NCI-H1092 (cell line): ENCODE data around the gene TREX2.

ENCODE experiments used
- DNase-seq: peaks from one replicate; lab custom pipeline; 2025; lab: John Stamatoyannopoulos, UW

The TREX2 gene

DNA sequence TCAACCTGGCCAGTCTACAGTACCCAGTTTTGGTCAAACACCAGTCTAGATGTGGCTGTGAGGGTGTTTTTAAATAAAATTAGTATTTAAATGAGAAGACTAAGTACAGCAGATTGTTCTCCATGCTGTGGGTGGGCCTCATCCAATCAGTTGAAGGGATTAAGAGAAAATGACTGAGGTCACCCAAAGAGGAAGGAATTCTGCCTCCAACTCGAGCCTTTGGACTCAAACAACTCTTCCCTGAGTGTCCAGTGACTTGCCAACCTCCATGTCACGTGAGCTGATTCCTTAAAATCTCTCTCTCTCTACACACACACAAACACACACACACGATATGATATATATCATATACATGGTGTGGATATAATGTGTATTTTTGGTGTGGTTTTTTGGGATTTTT lies 10.0 kb downstream of the TREX2 start:
- no peak for DNase-seq

GRCh38 chrX:153434801-153435200 lies 11.1 kb downstream of the TREX2 start:
- no peak for DNase-seq

DNA sequence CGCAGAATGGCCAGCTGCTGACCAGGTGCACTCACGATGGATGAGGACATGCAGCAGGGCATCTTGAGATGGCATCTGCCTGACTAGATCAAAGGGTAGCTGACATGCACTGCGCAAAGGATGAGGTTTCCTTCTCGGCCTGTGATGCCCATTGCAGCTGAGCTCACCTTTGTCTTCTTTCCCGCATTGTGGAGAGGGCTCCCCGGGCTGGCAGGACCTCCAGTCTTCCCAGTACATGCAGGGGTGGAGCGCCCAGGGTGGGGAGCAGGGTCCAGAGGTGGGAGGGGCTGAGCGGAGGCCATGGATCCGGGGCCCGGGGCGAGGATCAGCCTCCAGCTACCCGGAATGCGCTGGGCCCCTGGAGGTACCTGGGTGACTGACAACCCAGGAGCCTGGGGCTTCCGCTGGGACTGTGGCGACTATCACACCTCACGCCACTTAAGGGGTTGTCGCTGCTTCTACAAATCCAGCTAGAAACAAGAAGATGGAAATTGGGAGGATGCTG lies 12.0 kb downstream of the TREX2 start:
- DNase-seq, result no peak

GRCh38 chrX:153433161-153433680 lies 12.6 kb downstream of the TREX2 start:
- no peak for DNase-seq

GRCh38 chrX:153430796-153431195 lies 15.1 kb downstream of the TREX2 start:
- DNase-seq, result no peak

DNA sequence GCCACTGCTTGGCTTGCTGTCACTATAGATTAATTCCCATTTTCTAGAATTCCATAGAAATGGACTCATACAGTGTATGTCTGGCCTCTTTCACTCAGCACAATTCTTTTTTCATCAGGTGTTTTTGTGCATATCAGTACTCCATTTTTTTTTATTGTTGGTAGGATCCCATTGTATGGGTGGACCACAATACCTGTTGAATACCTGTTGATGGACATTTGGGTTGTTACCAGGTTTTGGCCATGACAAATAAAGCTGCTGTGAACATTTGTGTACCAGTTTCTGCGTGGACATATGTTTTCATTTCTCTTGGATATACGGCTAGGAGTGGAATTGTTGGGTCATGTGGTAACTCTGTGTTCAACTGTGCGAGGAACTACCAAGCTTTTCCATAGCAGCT lies 19.7 kb downstream of the TREX2 start:
- DNase-seq, result no peak

DNA sequence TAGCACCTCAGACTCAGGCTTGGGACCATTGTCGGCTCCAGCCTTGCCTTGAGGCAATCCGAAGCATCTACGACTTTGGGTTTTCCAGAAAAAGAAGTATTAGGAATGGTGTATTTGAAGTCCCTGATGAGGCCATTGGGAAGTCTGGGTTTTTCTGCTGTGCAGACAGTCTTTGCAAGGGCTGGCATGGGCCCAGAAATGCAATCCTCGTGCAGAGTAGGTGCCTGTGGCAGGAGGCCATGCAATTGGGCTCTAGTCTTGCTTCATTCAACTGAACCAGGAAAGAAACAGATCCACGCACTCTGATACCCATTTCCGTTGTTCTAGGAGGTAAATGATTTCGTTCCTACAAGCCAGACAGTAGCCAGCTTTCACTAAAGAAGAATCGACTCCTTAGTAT lies 22.2 kb downstream of the TREX2 start:
- DNase-seq, result no peak

- DNase-seq, result no peak
Measured at GRCh38 chrX:153421856-153422255, 24.0 kb downstream of the TREX2 start.

- no peak for DNase-seq
Measured at GRCh38 chrX:153420851-153421599, 24.8 kb downstream of the TREX2 start.

DNA sequence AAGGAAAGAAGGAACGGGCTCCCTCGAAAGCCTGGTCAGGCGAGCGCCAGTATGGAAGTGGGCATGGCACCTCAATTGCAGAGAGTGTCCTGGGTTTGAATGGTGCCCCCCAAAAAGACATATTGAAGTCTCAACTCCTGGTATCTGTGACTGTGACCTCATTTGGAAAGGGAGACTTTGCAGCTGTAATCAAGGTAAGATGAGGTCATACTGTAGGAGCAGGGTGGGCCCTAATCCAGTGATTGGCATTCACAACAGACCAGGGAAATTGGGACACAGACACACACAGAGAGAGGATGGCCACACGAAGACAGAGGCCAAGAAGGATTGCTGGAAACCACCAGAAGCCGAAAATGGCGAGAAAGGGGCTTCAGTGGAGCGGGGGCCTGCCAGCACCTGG lies 28.2 kb downstream of the TREX2 start:
- no peak for DNase-seq

DNA sequence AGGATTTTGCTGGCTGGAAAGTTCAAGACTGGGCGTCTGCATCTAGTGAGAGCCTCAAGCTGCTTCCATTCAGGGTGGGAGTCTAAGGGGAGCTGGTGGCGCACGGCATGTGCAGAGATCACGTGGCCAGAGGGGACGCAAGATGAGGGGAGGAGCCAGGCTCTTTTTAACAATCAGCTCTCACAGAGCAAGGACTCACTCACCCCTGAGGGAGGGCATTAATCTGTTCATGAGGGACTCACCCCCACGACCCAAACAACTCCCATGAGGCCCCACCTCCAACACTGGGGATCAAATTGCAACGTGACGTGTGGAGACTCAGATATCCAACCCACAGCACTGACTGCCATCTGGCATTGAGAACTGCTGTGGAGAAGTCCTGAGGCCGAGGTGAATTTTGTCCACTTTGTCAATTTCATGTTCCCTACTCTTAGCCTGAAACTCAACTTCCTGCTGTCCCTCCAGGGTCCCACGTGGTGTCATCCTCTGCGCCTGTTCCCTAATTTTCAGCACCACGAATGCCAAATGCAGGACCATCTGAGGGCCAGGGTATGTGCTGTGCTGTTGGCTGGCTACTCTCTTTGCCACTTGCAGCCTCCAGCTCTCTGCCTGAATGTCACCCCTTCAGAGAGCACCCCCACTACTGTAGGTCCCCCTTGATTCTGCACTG lies 28.9 kb downstream of the TREX2 start:
- no peak for DNase-seq

DNA sequence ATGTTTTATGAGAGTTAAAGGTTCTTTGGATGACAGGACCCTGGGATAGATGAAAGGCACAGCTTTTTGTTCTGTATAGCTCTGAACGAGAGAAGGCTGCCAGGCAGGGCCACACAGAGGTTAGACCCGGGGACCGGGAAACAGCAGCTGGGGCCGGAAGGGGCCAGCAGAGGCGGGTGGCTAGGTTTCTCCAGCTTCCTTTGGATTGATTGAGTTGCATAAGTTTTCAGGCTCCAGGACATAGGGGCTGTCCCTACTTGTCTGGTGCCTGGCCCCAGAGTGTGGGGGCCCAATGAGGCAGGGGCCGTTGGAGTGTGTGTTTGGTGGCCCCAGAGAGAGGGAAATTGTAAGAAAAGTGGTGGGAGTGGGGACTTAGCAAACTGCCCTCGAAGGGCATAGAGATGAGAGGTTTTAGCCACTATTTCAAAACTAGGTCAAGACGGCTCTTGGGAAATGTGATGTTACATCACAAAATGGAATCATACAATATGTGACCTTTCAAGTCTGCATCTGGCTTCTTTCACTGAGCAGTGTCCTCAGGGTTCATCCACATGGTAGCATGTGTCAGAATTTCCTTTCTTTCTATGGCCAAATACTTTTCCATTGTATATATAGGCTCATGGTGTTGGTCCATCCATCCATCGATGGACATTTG lies 30.9 kb downstream of the TREX2 start:
- no peak for DNase-seq

- DNase-seq, result no peak
Measured at GRCh38 chrX:153413731-153414130, 32.1 kb downstream of the TREX2 start.

GRCh38 chrX:153412746-153413720 lies 32.8 kb downstream of the TREX2 start:
- no peak for DNase-seq

DNA sequence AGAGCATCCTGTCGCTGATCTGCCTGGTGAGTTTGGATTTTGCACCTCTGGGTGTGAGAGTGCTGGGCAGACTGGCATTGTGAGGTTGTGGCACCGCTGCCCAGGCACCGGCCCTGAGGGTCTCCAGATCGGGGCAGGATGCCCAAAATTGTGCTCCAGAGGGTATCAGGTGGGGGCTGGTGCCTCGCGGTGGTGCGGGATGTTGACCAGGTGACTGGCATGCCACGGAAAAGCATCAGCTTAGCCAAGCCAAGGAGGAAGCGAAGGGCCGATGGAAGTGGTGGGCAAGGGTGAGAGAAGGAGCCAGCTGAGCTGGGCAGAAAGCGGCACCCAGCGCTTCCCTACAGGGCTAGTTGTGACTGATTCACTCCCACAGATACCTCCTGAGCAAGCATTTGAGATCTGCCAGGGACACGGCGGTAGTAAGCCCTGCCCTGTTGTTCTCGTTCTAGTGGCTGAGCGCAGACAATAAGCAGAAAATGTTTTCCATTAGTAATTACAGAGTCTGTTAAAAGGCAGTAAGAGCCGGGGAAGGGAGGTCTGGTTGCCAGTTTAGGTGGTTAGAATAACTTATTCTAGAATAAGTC lies 33.8 kb downstream of the TREX2 start:
- no peak for DNase-seq

DNA sequence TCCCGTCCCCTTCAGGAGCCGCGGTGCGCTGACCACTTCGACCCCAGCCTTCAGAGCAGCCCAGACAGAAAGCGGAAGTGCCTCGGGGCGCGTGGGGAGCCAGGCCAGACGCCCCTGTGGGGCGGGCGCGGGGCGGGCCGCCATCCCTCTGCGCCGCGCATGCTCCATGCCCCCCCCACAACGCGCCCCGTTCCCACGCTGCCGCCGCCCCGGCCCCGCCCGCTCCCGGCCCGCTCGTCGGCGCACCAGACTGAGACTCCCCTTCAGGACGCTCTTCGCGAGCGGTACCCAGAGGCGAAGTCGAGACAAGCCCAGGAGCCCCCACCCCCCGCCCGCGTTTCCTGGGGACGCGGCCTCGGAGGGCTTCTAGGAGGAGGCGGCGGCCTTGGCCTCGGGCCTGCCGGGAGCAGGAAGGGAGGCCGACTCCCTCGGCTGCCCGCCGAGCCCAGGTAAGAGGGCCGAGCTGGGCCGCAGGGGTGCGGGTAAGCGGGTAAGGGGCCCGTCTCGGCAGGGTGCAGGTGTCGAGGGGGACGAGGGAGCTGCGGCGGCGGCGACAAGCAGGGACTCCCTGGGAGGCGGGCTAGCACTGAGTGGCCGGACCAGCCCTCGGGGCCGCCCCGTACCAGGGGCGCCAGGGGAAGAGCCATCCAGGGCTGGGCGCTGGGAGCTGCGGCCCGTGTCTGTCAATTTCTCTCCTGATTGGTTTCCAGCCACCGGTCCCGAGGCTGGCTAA lies 34.4 kb downstream of the TREX2 start, which contains the start of gene ZFP92:
Gene ZFP92, plus strand, starts transcription at position 218 of the 733 bp plus-strand sequence. CDS start 6,851 bp downstream, outside the sequence.
- DNase-seq, result no peak

DNA sequence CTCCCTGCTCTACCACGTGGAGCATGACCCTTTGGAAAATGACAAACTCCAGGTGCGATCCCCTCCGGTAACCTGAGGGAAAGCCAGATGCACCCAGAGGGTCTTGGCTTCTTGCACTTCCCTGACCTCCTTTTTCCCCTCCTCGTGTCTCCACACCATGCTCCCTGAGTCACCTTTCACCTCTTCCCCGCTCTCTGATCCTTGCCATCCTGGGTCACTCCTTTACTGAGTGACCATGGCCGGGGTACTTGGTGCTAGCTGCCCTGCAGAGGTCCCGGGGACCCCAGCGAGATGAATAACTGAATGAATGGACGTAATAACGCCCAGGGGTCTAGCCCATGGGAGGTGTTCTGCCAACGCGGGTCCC lies 35.0 kb downstream of the TREX2 start:
- DNase-seq, result no peak

- DNase-seq, result no peak
Measured at GRCh38 chrX:153410373-153410772, 35.5 kb downstream of the TREX2 start.

DNA sequence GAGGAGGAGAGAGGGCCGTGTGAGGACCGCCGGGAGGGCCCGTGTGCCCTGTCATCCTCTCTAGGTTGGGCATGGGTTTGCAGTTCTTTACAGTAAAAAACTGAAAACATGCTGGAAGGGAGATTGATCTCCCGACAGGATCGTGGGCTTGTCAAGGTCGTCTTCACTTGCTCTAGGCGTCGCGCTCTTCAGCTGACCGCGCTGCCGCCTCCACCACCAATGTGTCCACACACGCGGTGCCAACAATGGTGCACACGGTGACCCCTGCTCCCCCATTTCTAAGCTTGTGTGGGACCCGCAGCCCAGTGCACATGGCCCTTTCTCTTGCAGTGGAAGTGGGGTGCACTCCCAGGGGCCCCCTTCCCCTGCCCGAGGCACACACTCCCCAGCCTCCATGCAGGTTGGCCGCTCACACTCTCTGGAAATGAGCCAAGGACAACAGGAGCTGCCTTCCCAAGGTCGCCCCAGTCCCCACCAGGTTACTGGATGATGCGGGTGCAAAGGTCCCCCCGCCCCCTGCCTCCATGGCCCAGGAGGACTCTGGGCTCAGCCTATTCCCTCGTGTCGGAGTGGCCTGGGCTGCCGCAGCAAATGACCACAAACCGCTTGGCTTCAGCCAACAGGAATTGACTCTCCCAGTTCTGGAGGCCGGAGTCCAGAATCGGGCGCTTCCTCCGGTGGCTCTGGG lies 36.3 kb downstream of the TREX2 start:
- DNase-seq, result no peak

- no peak for DNase-seq
Measured at GRCh38 chrX:153408871-153409351, 36.9 kb downstream of the TREX2 start.
